ENCODE measurements around the gene SLC37A4. TPM values are rescaled to one million over a fixed set of nuclear protein-coding genes. Genes with fewer than 3 reads are reported as not detected.
A peak's percentile ranks its signal among the peaks of the same experiment; 100 is the strongest.

The SLC37A4 gene
- total and polyA plus RNA-seq, 2 of the 13 experiments (the other 11 are each of a cell fraction or from before 2014, with no cell fraction given): 43.0 to 56.1 TPM

GRCh38 chr11:119067371-119068222, 36.9 kb upstream of the SLC37A4 start, which contains the start of gene VPS11 (continued):
- TF ChIP-seq ZBTB26 (CRISPR knock-in tag; IDR thresholded peaks at IDR 0.05; ENCODE audit: borderline replicate concordance) (no peak; the same call in 1 of the 2 replicates), PATZ1 (CRISPR knock-in tag; IDR thresholded peaks at IDR 0.05) (peak; percentile 47), FLYWCH1 (CRISPR knock-in tag; IDR thresholded peaks at IDR 0.05) (no peak), ZNF768 (CRISPR knock-in tag; IDR thresholded peaks at IDR 0.05) (peak; percentile 46; the same call in 1 of the 2 replicates), MED13 (CRISPR knock-in tag; IDR thresholded peaks at IDR 0.05) (no peak), ZNF737 (CRISPR knock-in tag; IDR thresholded peaks at IDR 0.05; ENCODE audit: borderline replicate concordance) (no peak), MIER2 (CRISPR knock-in tag; IDR thresholded peaks at IDR 0.05) (no peak), ZBED4 (CRISPR knock-in tag; IDR thresholded peaks at IDR 0.05; ENCODE audit: borderline replicate concordance) (peak; percentile 67; the same call in 1 of the 2 replicates), ZMAT5 (CRISPR knock-in tag; IDR thresholded peaks at IDR 0.05; ENCODE audit: borderline replicate concordance, low read depth) (no peak), ZNF790 (CRISPR knock-in tag; IDR thresholded peaks at IDR 0.05; ENCODE audit: borderline replicate concordance) (no peak), KDM4B (CRISPR knock-in tag; IDR thresholded peaks at IDR 0.05) (peak; percentile 91), RAD21 (CRISPR knock-in tag; IDR thresholded peaks at IDR 0.05) (no peak), ELK4 (CRISPR knock-in tag; IDR thresholded peaks at IDR 0.05; ENCODE audit: borderline replicate concordance) (no peak), HNRNPUL1 (IDR thresholded peaks at IDR 0.05; ENCODE audit: low read depth, low read length) (no peak), ZNF550 (CRISPR knock-in tag; IDR thresholded peaks at IDR 0.05; ENCODE audit: borderline replicate concordance) (no peak), ZNF841 (CRISPR knock-in tag; IDR thresholded peaks at IDR 0.05; ENCODE audit: borderline replicate concordance) (no peak), THYN1 (CRISPR knock-in tag; IDR thresholded peaks at IDR 0.05; ENCODE audit: borderline replicate concordance, low read depth) (no peak), MAX (IDR thresholded peaks at IDR 0.05) (peak; percentile 78)

Measured in HepG2 (cell line).